Right lobe of liver (tissue), 6 donors: ENCODE data around the gene CSNK1D. TPM values are rescaled to one million over a fixed set of nuclear protein-coding genes. Genes with fewer than 3 reads are reported as not detected.
A peak's percentile ranks its signal among the peaks of the same experiment; 100 is the strongest.

ENCODE experiments used
- ATAC-seq, 4 donors: fragments of 200-7000 bp; cut with Tn5 transposase; one replicate each; pipeline ENCODE4 v1.9.1; 2020; ENCODE audit warnings: mild to moderate bottlenecking in 4 of 4, moderate library complexity in 4 of 4
- DNase-seq, 3 donors: peaks; one replicate each; pipeline ENCODE4 v3.0.0-alpha.2; 2020
- H3K27ac ChIP-seq, 3 donors: fragments of 200-600 bp; one replicate each; pipeline ENCODE4 v1.8.0; 2022
- H3K27me3 ChIP-seq, 2 donors: fragments of 200-600 bp; one replicate each; pipeline ENCODE4 v1.8.0; 2022
- H3K36me3 ChIP-seq, 4 donors: fragments of 200-600 bp; sonication (generic) in 1 of 4; one replicate each; pipeline versions ENCODE4 v1.5.1 to v1.8.0; 2017 to 2022; ENCODE audit warnings: control low read depth in 1 of 4
- H3K4me1 ChIP-seq, 4 donors: fragments of 200-600 bp; sonication (generic) in 1 of 4; one replicate each; pipeline versions ENCODE4 v1.5.1 to v1.8.0; 2017 to 2022; ENCODE audit warnings: control low read depth in 1 of 4
- H3K4me3 ChIP-seq, 3 donors: fragments of 200-600 bp; one replicate each; pipeline ENCODE4 v1.8.0; 2022
- H3K9me3 ChIP-seq, 4 donors: fragments of 200-600 bp; sonication (generic) in 1 of 4; one replicate each; pipeline versions ENCODE4 v1.5.1 to v1.8.0; 2017 to 2022; ENCODE audit warnings: control low read depth in 1 of 4
- CTCF ChIP-seq, 4 donors: fragments of 200-600 bp in 3 of 4; fragments of 450-650 bp in 1 of 4; IDR thresholded peaks; one replicate each; pipeline versions ENCODE4 v1.5.1 to v1.8.0; 2016 to 2022; ENCODE audit warnings: antibody characterized with exemption in 4 of 4, mild to moderate bottlenecking in 2 of 4
- POLR2A ChIP-seq: fragments of 450-650 bp; IDR thresholded peaks from one replicate; pipeline ENCODE4 v1.6.1; 2017; ENCODE audit warnings: antibody characterized with exemption, mild to moderate bottlenecking
- WGBS: methylation state at CpG from one replicate; pipeline ENCODE4 v1.1.6; 2018; ENCODE audit warnings: low coverage, low lambda C conversion rate; ENCODE audit not compliant: insufficient coverage; ENCODE audit errors: missing lambda C conversion rate; 5-methylcytosine and 5-hydroxymethylcytosine counted together
- intact Hi-C, 2 donors: fragments of 100-400 bp; cut with DNase I; formaldehyde crosslinking; loops; one replicate each; pipeline versions ENCODE4 v1.11.2 to v1.14.1; 2022
- total RNA-seq, 6 experiments: library from RNA; depleted of rRNA in 2 of 6; stranded (reverse); fragments of >200 nt in 2 of 6; fragmentation: NEBNext Ultra II Directional in 3 of 6; extraction: Animal tissue kit (Norgen Biotek cat#: 25700) in 3 of 6; gene quantifications; one replicate each; pipeline versions ENCODE4 v1.1.0 to v1.2.4, GENCODE V29; 2016 to 2023
- donor health status: DM: no; HTN: yes; CAD: no.
- donor health status: DM: no; HTN: no; CAD: no.
- donor health status: DM: no; HTN: no; CAD: no.
- donor health status: DM: no; HTN: yes; CAD: no.
- donor health status: DM: no; HTN: yes; CAD: no.

The CSNK1D gene
- total RNA-seq, 6 experiments from 2014 or later, result 32.7 to 73.0 (median 45.9) TPM

GRCh38 chr17:82314727-82315605 lies 41.5 kb upstream of the CSNK1D start:
- ATAC-seq (peak in 1 of 4 donors; percentile 19), DNase-seq (no peak)
- WGBS, result 40% methylated on average over 4 of the region's 32 CpGs
- no peak overlapping the region for H3K4me3 ChIP-seq
- H3K36me3 ChIP-seq, result no peaks in the 10 kb centered on the region
- intact Hi-C loops, result loop anchor here in 1 of 2 donors (5.0 kb wide), 1 partner anchor 78 kb away; no protein-coding TSS in a partner anchor
- no peaks in the 10 kb centered on the region for H3K9me3 ChIP-seq
- no peaks in the 10 kb centered on the region for H3K4me1 ChIP-seq
- H3K27ac ChIP-seq, result no peak overlapping the region
- TF ChIP-seq CTCF (IDR thresholded peaks at IDR 0.05), result no peak
- TF ChIP-seq POLR2A, result no peak
- H3K27me3 ChIP-seq, result no peaks in the 10 kb centered on the region

GRCh38 chr17:82314012-82314726 lies 40.7 kb upstream of the CSNK1D start:
- no peak overlapping the region for H3K4me3 ChIP-seq
- DNase-seq (peak in 1 of 3 donors; percentile 16), ATAC-seq (no peak)
- no peaks in the 10 kb centered on the region for H3K9me3 ChIP-seq
- H3K27me3 ChIP-seq, result no peaks in the 10 kb centered on the region
- no peak for TF ChIP-seq CTCF (IDR thresholded peaks at IDR 0.05)
- TF ChIP-seq POLR2A, result no peak
- intact Hi-C loops, result no loop called here
- H3K4me1 ChIP-seq, result no peaks in the 10 kb centered on the region
- no peaks in the 10 kb centered on the region for H3K36me3 ChIP-seq
- WGBS, result 81% methylated on average over 6 of the region's 27 CpGs
- H3K27ac ChIP-seq, result no peak overlapping the region

DNA sequence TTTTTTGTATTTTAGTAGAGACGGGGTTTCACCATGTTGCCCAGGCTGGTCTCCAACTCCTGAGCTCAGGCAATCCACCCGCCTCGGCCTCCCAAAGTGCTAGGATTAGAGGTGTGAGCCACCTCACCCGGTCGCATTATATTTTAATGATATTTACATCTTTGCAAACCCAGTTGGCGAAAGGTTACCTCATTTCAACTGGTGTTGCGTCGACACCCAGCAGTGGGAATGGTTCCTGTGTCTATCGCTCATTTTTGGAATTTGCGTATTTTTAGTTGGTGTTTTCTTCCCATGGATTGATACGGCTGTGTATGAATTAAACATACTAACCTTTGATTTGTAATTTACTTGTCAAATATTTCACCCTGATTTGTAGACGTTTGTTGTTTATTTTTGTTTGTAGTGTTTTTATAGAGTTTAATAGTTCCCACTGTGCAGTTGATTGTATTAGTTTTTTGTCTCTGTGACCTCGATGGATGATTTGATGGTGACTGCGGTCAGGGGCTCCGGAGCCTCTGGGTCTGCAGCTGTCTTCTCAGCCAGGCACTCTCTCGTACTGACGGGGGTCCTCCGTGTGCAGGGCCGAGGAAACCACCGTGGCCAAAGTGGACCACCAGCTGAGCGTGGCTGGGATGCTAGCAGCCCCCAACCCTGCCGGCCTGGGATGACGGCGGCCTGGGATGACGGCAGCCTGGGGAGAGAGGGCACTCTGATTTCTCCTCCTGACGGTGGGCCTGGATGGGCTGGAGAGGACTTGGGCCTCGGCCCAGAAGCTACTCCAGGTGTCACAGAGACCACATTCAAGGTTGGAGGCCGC lies 39.9 kb upstream of the CSNK1D start:
- Histone ChIP-seq H3K4me1 (no peaks in the 10 kb centered on the region), H3K27me3 (no peaks in the 10 kb centered on the region), H3K4me3 (no peak overlapping the region), H3K9me3 (no peaks in the 10 kb centered on the region), H3K36me3 (no peaks in the 10 kb centered on the region), H3K27ac (no peak overlapping the region)
- intact Hi-C loops, result no loop called here
- DNase-seq (no peak), ATAC-seq (no peak)
- WGBS, result 84% methylated on average over 23 of the region's 28 CpGs
- no peak for TF ChIP-seq CTCF (IDR thresholded peaks at IDR 0.05)
- no peak for TF ChIP-seq POLR2A

GRCh38 chr17:82311971-82312370 lies 38.5 kb upstream of the CSNK1D start:
- no peaks in the 10 kb centered on the region for H3K4me1 ChIP-seq
- intact Hi-C loops, result no loop called here
- ATAC-seq (no peak), DNase-seq (no peak)
- H3K27ac ChIP-seq, result no peak overlapping the region
- H3K27me3 ChIP-seq, result no peaks in the 10 kb centered on the region
- no peak overlapping the region for H3K4me3 ChIP-seq
- no peaks in the 10 kb centered on the region for H3K36me3 ChIP-seq
- 89% methylated on average over 13 of the region's 13 CpGs for WGBS
- TF ChIP-seq CTCF (IDR thresholded peaks at IDR 0.05) (no peak), POLR2A (no peak)
- H3K9me3 ChIP-seq, result no peaks in the 10 kb centered on the region
